Parathyroid adenoma (tissue), 2 donors: ENCODE data around the gene MRPL41.
"Not testable (repeated sequence)": the region's sequence is repeated elsewhere in the genome, so short reads cannot be mapped to it uniquely, and the experiment has no call there.

ENCODE experiments used
- H2AFZ ChIP-seq: fragments of 300-600 bp; sonication (generic); one replicate; pipeline ENCODE4 v1.7.0; 2017; ENCODE audit warnings: antibody characterized with exemption, mild to moderate bottlenecking
- H3K27ac ChIP-seq: fragments of 300-600 bp; sonication (generic); one replicate; pipeline ENCODE4 v1.7.0; 2017
- H3K27me3 ChIP-seq: fragments of 300-600 bp; sonication (generic); one replicate; pipeline ENCODE4 v1.7.0; 2017; ENCODE audit warnings: low read length; ENCODE audit not compliant: control insufficient read depth, insufficient read depth
- H3K36me3 ChIP-seq: fragments of 300-600 bp; sonication (generic); one replicate; pipeline ENCODE4 v1.7.0; 2017; ENCODE audit warnings: low read length; ENCODE audit not compliant: control insufficient read depth, insufficient read depth
- H3K4me1 ChIP-seq: fragments of 300-600 bp; sonication (generic); one replicate; pipeline ENCODE4 v1.7.0; 2017; ENCODE audit warnings: control low read depth
- H3K4me2 ChIP-seq: fragments of 300-600 bp; sonication (generic); one replicate; pipeline ENCODE4 v1.7.0; 2017; ENCODE audit warnings: low read length
- H3K4me3 ChIP-seq: fragments of 300-600 bp; sonication (generic); one replicate; pipeline ENCODE4 v1.7.0; 2017; ENCODE audit warnings: low read depth, low read length
- H3K79me2 ChIP-seq: fragments of 300-600 bp; sonication (generic); one replicate; pipeline ENCODE4 v1.7.0; 2017; ENCODE audit warnings: control low read depth
- H3K9ac ChIP-seq: fragments of 300-600 bp; sonication (generic); one replicate; pipeline ENCODE4 v1.7.0; 2017; ENCODE audit warnings: mild to moderate bottlenecking
- H3K9me3 ChIP-seq: fragments of 300-600 bp; sonication (generic); one replicate; pipeline ENCODE4 v1.7.0; 2017; ENCODE audit warnings: low read length; ENCODE audit not compliant: control insufficient read depth
- CTCF ChIP-seq: fragments of 300-600 bp; sonication (generic); IDR thresholded peaks from one replicate; pipeline ENCODE4 v1.7.0; 2017; ENCODE audit warnings: antibody characterized with exemption, mild to moderate bottlenecking
- donor health status: primary hyperparathyroidism.

The MRPL41 gene

GRCh38 chr9:137550231-137550621 is 1.5 kb upstream of the MRPL41 start, which contains the start of gene PNPLA7:
PNPLA7 (minus strand) TSS chr9:137550402; CDS start chr9:137550197, 205 bp downstream.
- no peak for TF ChIP-seq CTCF
- Histone ChIP-seq H3K27me3 (no peaks in the 10 kb centered on the region), H3K79me2 (no peaks in the 10 kb centered on the region), H3K36me3 (no peaks in the 10 kb centered on the region), H3K27ac (peak within 1 kb of the TSS; percentile 69), H3K9ac (no peak within 1 kb of the TSS), H2AFZ (peak within 1 kb of the TSS; percentile 80), H3K4me2 (peak within 1 kb of the TSS; percentile 88), H3K4me3 (peak within 1 kb of the TSS; percentile 53), H3K9me3 (no peaks in the 10 kb centered on the region), H3K4me1 (no peaks in the 10 kb centered on the region)

GRCh38 chr9:137550958-137551263 is 768 bp upstream of the MRPL41 start:
- not testable (repeated sequence) for H3K27me3 ChIP-seq, H3K36me3 ChIP-seq, H3K9ac ChIP-seq, H3K9me3 ChIP-seq, H3K27ac ChIP-seq, H3K4me1 ChIP-seq, H3K79me2 ChIP-seq
- Histone ChIP-seq H3K4me2 (peak overlapping the region; percentile 76), H3K4me3 (peak overlapping the region; percentile 53), H2AFZ (peak overlapping the region; percentile 79)

GRCh38 chr9:137552022-137552768 is 516 bp downstream of the MRPL41 start:
- no peak for TF ChIP-seq CTCF
- H3K27ac ChIP-seq: peak overlapping the region; percentile 49
- no peaks in the 10 kb centered on the region for H3K27me3 ChIP-seq
- H3K4me2 ChIP-seq: peak overlapping the region; percentile 96
- no peaks in the 10 kb centered on the region for H3K4me1 ChIP-seq
- H3K9ac ChIP-seq: no peak overlapping the region
- H3K79me2 ChIP-seq: no peaks in the 10 kb centered on the region
- peak overlapping the region; percentile 75 for H3K4me3 ChIP-seq
- no peaks in the 10 kb centered on the region for H3K36me3 ChIP-seq
- H2AFZ ChIP-seq: peak overlapping the region; percentile 72
- no peaks in the 10 kb centered on the region for H3K9me3 ChIP-seq

- not testable (repeated sequence) for H3K4me3 ChIP-seq, H3K9ac ChIP-seq, H3K27ac ChIP-seq, H3K9me3 ChIP-seq, H3K27me3 ChIP-seq, H3K36me3 ChIP-seq, H3K4me1 ChIP-seq, H2AFZ ChIP-seq, H3K79me2 ChIP-seq, H3K4me2 ChIP-seq
These were observed 2.0 kb downstream of the MRPL41 start for GRCh38 chr9:137553654-137554053.

GRCh38 chr9:137554349-137554748 is 2.7 kb downstream of the MRPL41 start:
- TF ChIP-seq CTCF: no peak
- Histone ChIP-seq H3K9me3 (no peaks in the 10 kb centered on the region), H3K9ac (no peak overlapping the region), H2AFZ (no peak overlapping the region), H3K4me1 (no peaks in the 10 kb centered on the region), H3K79me2 (no peaks in the 10 kb centered on the region), H3K36me3 (no peaks in the 10 kb centered on the region), H3K4me3 (no peak overlapping the region), H3K27me3 (no peaks in the 10 kb centered on the region), H3K27ac (no peak overlapping the region), H3K4me2 (no peak overlapping the region)

- Histone ChIP-seq H3K27ac (no peak overlapping the region), H3K4me2 (no peak overlapping the region), H3K4me1 (no peaks in the 10 kb centered on the region), H3K36me3 (no peaks in the 10 kb centered on the region), H3K9me3 (no peaks in the 10 kb centered on the region), H3K27me3 (no peaks in the 10 kb centered on the region), H3K79me2 (no peaks in the 10 kb centered on the region), H3K4me3 (no peak overlapping the region), H3K9ac (no peak overlapping the region), H2AFZ (no peak overlapping the region)
- no peak for TF ChIP-seq CTCF
These were observed 3.5 kb downstream of the MRPL41 start for GRCh38 chr9:137555179-137555578.
